CD14-positive monocyte (primary cell): ENCODE results near the gene PLEKHG1. TPM values are rescaled to one million over a fixed set of nuclear protein-coding genes. Genes with fewer than 3 reads are reported as not detected.

Experiments used
- DNase-seq, 3 donors: peaks; one replicate each; pipeline ENCODE4 v3.0.0-alpha.2; 2011 to 2022
- H2AFZ ChIP-seq: 2 replicates; pipeline ENCODE4 v1.6.0; 2012; ENCODE audit warnings: mild to moderate bottlenecking, low read depth, low read length, inconsistent platforms; ENCODE audit not compliant: insufficient read depth, poor library complexity, severe bottlenecking
- H3K27ac ChIP-seq, 2 donors: 1 replicate in 1 of 2; 2 replicates in 1 of 2; pipeline ENCODE4 v1.5.1; 2012 to 2013; ENCODE audit warnings: low read length in 2 of 2, control low read depth in 1 of 2, inconsistent platforms in 1 of 2, low read depth in 1 of 2, mild to moderate bottlenecking in 1 of 2
- H3K27me3 ChIP-seq, 2 donors: one replicate each; pipeline versions ENCODE4 v1.6.0 to v1.6.1; 2011 to 2013; ENCODE audit warnings: low read length in 2 of 2; ENCODE audit not compliant: control insufficient read depth in 2 of 2, insufficient read depth in 2 of 2
- H3K36me3 ChIP-seq, 2 donors: replicated peaks in 1 of 2; 1 replicate in 1 of 2; 2 replicates in 1 of 2; pipeline versions ENCODE4 v1.5.1 to v1.6.1; 2012 to 2013; ENCODE audit warnings: low read length in 2 of 2, control low read depth in 1 of 2, inconsistent platforms in 1 of 2, mild to moderate bottlenecking in 1 of 2; ENCODE audit not compliant: insufficient read depth in 2 of 2, control insufficient read depth in 1 of 2
- H3K4me1 ChIP-seq, 2 donors: 1 replicate in 1 of 2; 2 replicates in 1 of 2; pipeline versions ENCODE4 v1.5.1 to v1.6.1; 2012 to 2013; ENCODE audit warnings: low read length in 2 of 2, control low read depth in 1 of 2, inconsistent platforms in 1 of 2, mild to moderate bottlenecking in 1 of 2, moderate library complexity in 1 of 2; ENCODE audit not compliant: insufficient read depth in 2 of 2, control insufficient read depth in 1 of 2
- H3K4me2 ChIP-seq: replicated peaks from 2 replicates; pipeline ENCODE3; 2012; ENCODE audit warnings: low read length, moderate library complexity, mild to moderate bottlenecking; ENCODE audit not compliant: poor library complexity, severe bottlenecking; ENCODE audit errors: extremely low read depth
- H3K4me3 ChIP-seq, 3 experiments: fragments of 200-600 bp in 1 of 3; sonication (generic) in 1 of 3; replicated peaks in 1 of 3; 1 replicate in 2 of 3; 2 replicates in 1 of 3; pipeline ENCODE4 v1.5.1; 2011 to 2013; ENCODE audit warnings: low read length in 3 of 3, mild to moderate bottlenecking in 3 of 3, control low read depth in 2 of 3, low read depth in 2 of 3, inconsistent platforms in 1 of 3, moderate library complexity in 1 of 3
- H3K79me2 ChIP-seq: 2 replicates; pipeline ENCODE4 v1.6.0; 2012; ENCODE audit warnings: mild to moderate bottlenecking, control low read depth, inconsistent platforms, low read length, moderate library complexity; ENCODE audit not compliant: insufficient read depth
- H3K9ac ChIP-seq: 2 replicates; pipeline ENCODE4 v1.6.0; 2017; ENCODE audit warnings: low read length, mild to moderate bottlenecking; ENCODE audit not compliant: insufficient read depth, poor library complexity, severe bottlenecking
- H3K9me3 ChIP-seq, 2 donors: replicated peaks in 1 of 2; 1 replicate in 1 of 2; 2 replicates in 1 of 2; pipeline versions ENCODE4 v1.5.1 to v1.6.1; 2012 to 2013; ENCODE audit warnings: low read length in 2 of 2, control low read depth in 1 of 2; ENCODE audit not compliant: control insufficient read depth in 1 of 2, insufficient read depth in 1 of 2
- H4K20me1 ChIP-seq: 2 replicates; pipeline ENCODE4 v1.6.0; 2012; ENCODE audit warnings: mild to moderate bottlenecking, low read length, control low read depth, moderate library complexity; ENCODE audit not compliant: insufficient read depth
- H3K27ac Mint-ChIP-seq, 7 donors: one replicate each; pipeline ENCODE4 v1.8.0; 2020; ENCODE audit warnings: mild to moderate bottlenecking in 7 of 7, mixed read lengths in 7 of 7, moderate library complexity in 6 of 7, inconsistent platforms in 2 of 7
- H3K27me3 Mint-ChIP-seq, 3 donors: one replicate each; pipeline ENCODE4 v1.8.0; 2021 to 2022; ENCODE audit warnings: low read depth in 3 of 3, mild to moderate bottlenecking in 3 of 3, mixed read lengths in 3 of 3, moderate library complexity in 3 of 3, inconsistent platforms in 1 of 3
- H3K36me3 Mint-ChIP-seq, 2 donors: one replicate each; pipeline ENCODE4 v1.8.0; 2020; ENCODE audit warnings: mixed read lengths in 2 of 2, inconsistent platforms in 1 of 2, mild to moderate bottlenecking in 1 of 2
- H3K4me1 Mint-ChIP-seq: one replicate; pipeline ENCODE4 v1.8.0; 2020; ENCODE audit warnings: mild to moderate bottlenecking, mixed read lengths
- H3K4me3 Mint-ChIP-seq, 2 donors: one replicate each; pipeline ENCODE4 v1.8.0; 2020; ENCODE audit warnings: mild to moderate bottlenecking in 2 of 2, mixed read lengths in 2 of 2, moderate library complexity in 1 of 2
- H3K9me3 Mint-ChIP-seq, 7 donors: one replicate each; pipeline ENCODE4 v1.8.0; 2020 to 2022; ENCODE audit warnings: mixed read lengths in 7 of 7, mild to moderate bottlenecking in 6 of 7, moderate library complexity in 6 of 7, inconsistent platforms in 2 of 7
- CTCF ChIP-seq: fragments of 200-600 bp; IDR thresholded peaks from one replicate; pipeline ENCODE4 v1.8.0; 2022; ENCODE audit warnings: antibody characterized with exemption, mild to moderate bottlenecking
- WGBS: methylation state at CpG from one replicate; pipeline ENCODE4 v1.1.5; 2013; ENCODE audit warnings: missing lambda C conversion rate; ENCODE audit not compliant: insufficient coverage; 5-methylcytosine and 5-hydroxymethylcytosine counted together
- intact Hi-C, 2 donors: fragments of 100-400 bp; cut with micrococcal nuclease; formaldehyde crosslinking; loops; one replicate each; pipeline versions ENCODE4 v1.15.0 to v1.15.1; 2023
- polyA minus RNA-seq: library from RNA; depleted of rRNA, polyadenylated mRNA; stranded (reverse); fragments of >200 nt; gene quantifications from 2 replicates; pipeline ENCODE4 v1.2.3, GENCODE V29; 2012
- polyA plus RNA-seq, 3 donors: library from polyadenylated mRNA; depleted of rRNA in 1 of 3; unstranded in 2 of 3; stranded (reverse) in 1 of 3; fragments of 300-500 nt in 2 of 3; fragments of >200 nt in 1 of 3; fragmentation: Illumina TruSeq in 2 of 3; gene quantifications; 1 replicate in 2 of 3; 2 replicates in 1 of 3; pipeline ENCODE4 v1.2.3, GENCODE V29; 2012 to 2021
- total RNA-seq, 12 experiments: library from RNA in 1 of 12; stranded (reverse) in 1 of 12; fragments of 120-200 nt in 1 of 12; gene quantifications; one replicate each; pipeline ENCODE4 v1.2.4 and lab custom pipeline; 2013 to 2026; ENCODE audit warnings: mixed read lengths in 6 of 12, inconsistent platforms in 1 of 12

The PLEKHG1 gene
- 0.56 TPM for total RNA-seq (2013)
- polyA plus RNA-seq (under 1 TPM; 0.02 to 0.15 (median 0.08) TPM), polyA minus RNA-seq (0.08 TPM in 1 of 2 replicates, not detected in the other), total RNA-seq (lab: John Stamatoyannopoulos, UW) (0.06 to 3.9 (median 0.57) reads per million in 11 experiments)

- Mint-ChIP-seq H3K27me3 (peaks cover 60 to 68% (median 64%) of the 10 kb centered on the region in 3 donors), H3K4me1 (peaks cover 13% of the 10 kb centered on the region), H3K9me3 (peaks cover 0 to 11% (median 6%) of the 10 kb centered on the region in 7 donors), H3K36me3 (peaks cover 3 to 4% of the 10 kb centered on the region in 2 donors), H3K27ac (peak within 1 kb of the TSS in 2 of 7 donors; percentile 9 to 46), H3K4me3 (peak within 1 kb of the TSS; percentile 79 to 89)
- no peaks in the 10 kb centered on the region for H3K36me3 ChIP-seq
- H4K20me1 ChIP-seq = no peaks in the 10 kb centered on the region
- intact Hi-C loops = no loop called here
- TF ChIP-seq CTCF = no peak
- peaks cover 11 to 12% of the 10 kb centered on the region in 2 donors for H3K4me1 ChIP-seq
- peak within 1 kb of the TSS; percentile 62 for H3K4me2 ChIP-seq
- peak within 1 kb of the TSS; percentile 68 for H2AFZ ChIP-seq
- peaks cover 69 to 81% of the 10 kb centered on the region in 2 donors for H3K27me3 ChIP-seq
- peak; percentile 38 to 61 (median 41) for DNase-seq
- no peak within 1 kb of the TSS for H3K27ac ChIP-seq
- no peak within 1 kb of the TSS for H3K9ac ChIP-seq
- peaks cover 0 to 20% of the 10 kb centered on the region in 2 donors for H3K9me3 ChIP-seq
- WGBS = 2% methylated on average over 40 of the region's 54 CpGs
- H3K4me3 ChIP-seq = peak within 1 kb of the TSS in 2 of 3 experiments; percentile 0 to 56
- no peaks in the 10 kb centered on the region for H3K79me2 ChIP-seq
Observed at GRCh38 chr6:150599199-150600009, at the start of gene PLEKHG1. PLEKHG1 (plus strand) TSS chr6:150599885; CDS start chr6:150733682, 133,797 bp downstream.

- no peak overlapping the region for H3K4me2 ChIP-seq
- intact Hi-C loops = no loop called here
- no peak overlapping the region for H3K27ac Mint-ChIP-seq
- no peak overlapping the region for H3K9ac ChIP-seq
- H3K4me1 ChIP-seq = no peaks in the 10 kb centered on the region
- H3K4me1 Mint-ChIP-seq = no peaks in the 10 kb centered on the region
- WGBS = 100% methylated on average over 2 of the region's 5 CpGs
- H3K4me3 ChIP-seq = no peak overlapping the region
- H3K36me3 ChIP-seq = no peaks in the 10 kb centered on the region
- no peak overlapping the region for H3K27ac ChIP-seq
- H3K9me3 Mint-ChIP-seq = peaks cover 0 to 4% (median 0%) of the 10 kb centered on the region in 7 donors
- DNase-seq = no peak
- no peak overlapping the region for H3K4me3 Mint-ChIP-seq
- H3K79me2 ChIP-seq = no peaks in the 10 kb centered on the region
- H3K36me3 Mint-ChIP-seq = no peaks in the 10 kb centered on the region
- H4K20me1 ChIP-seq = no peaks in the 10 kb centered on the region
- no peak overlapping the region for H2AFZ ChIP-seq
- no peak for TF ChIP-seq CTCF
- peaks cover 5 to 13% (median 10%) of the 10 kb centered on the region in 3 donors for H3K27me3 Mint-ChIP-seq
- H3K27me3 ChIP-seq = peaks cover 0 to 3% of the 10 kb centered on the region in 2 donors
- H3K9me3 ChIP-seq = no peaks in the 10 kb centered on the region
Observed at GRCh38 chr6:150550244-150550643, 49.4 kb upstream of the PLEKHG1 start.
